Hepatocyte (in vitro differentiated cells): ENCODE measurements around the gene BBX.

Experiments used
- CTCF ChIP-seq: fragments of 200-600 bp; sonication (generic); IDR thresholded peaks from 2 replicates; pipeline ENCODE4 v1.5.1; 2016; ENCODE audit warnings: antibody characterized with exemption, mild to moderate bottlenecking; ENCODE audit not compliant: poor library complexity
- EZH2 ChIP-seq: fragments of 200-600 bp; sonication (generic); IDR thresholded peaks from 2 replicates; pipeline ENCODE4 v1.6.1; 2016; ENCODE audit warnings: antibody characterized with exemption, mild to moderate bottlenecking, borderline replicate concordance
- EZH2phosphoT487 ChIP-seq: fragments of 200-600 bp; sonication (generic); IDR thresholded peaks from one replicate; pipeline ENCODE4 v1.6.1; 2018; ENCODE audit warnings: antibody characterized with exemption, mild to moderate bottlenecking, low read depth, moderate library complexity; ENCODE audit not compliant: unreplicated experiment, severe bottlenecking

GRCh38 chr3:107476462-107476861 lies 46.3 kb upstream of the BBX start:
- TF ChIP-seq CTCF (no peak), EZH2phosphoT487 (no peak), EZH2 (no peak)
